IMR-90 (cell line): ENCODE results near the gene MT1X. TPM values are rescaled to one million over a fixed set of nuclear protein-coding genes. Genes with fewer than 3 reads are reported as not detected.

Experiments
- ATAC-seq: fragments of 200-7000 bp; cut with Tn5 transposase; 2 replicates; pipeline ENCODE4 v1.9.1; 2020; ENCODE audit warnings: low read depth, mild to moderate bottlenecking, moderate library complexity
- BruUV-seq: library from RNA; stranded (reverse); fragments of 400-500 nt; replicated peaks from 2 replicates; lab custom pipeline; 2021; lab: Mats Ljungman, UMichigan
- CTCF ChIA-PET: fragments of 300-600 bp; formaldehyde crosslinking; extraction: SDS; loops from one replicate; lab custom pipeline; 2021; ENCODE audit warnings: antibody characterized with exemption; lab: Yijun Ruan, JAX
- POLR2A ChIA-PET: fragments of 300-600 bp; sonication (Branson Sonifier 250); formaldehyde crosslinking; loops from one replicate; lab custom pipeline; 2022; ENCODE audit warnings: antibody characterized with exemption; ENCODE audit not compliant: unreplicated experiment; lab: Charles Lee
- DNase-seq: peaks from one replicate; pipeline ENCODE4 v3.0.0; 2013
- H2AFZ ChIP-seq: replicated peaks from 2 replicates; pipeline ENCODE3; 2013; ENCODE audit warnings: low read length, mild to moderate bottlenecking; ENCODE audit not compliant: poor library complexity
- H2AK5ac ChIP-seq: 2 replicates; pipeline ENCODE4 v1.6.1; 2013; ENCODE audit warnings: low read depth, low read length, inconsistent platforms
- H2AK9ac ChIP-seq: replicated peaks from 2 replicates; pipeline ENCODE3; 2013; ENCODE audit warnings: mild to moderate bottlenecking, low read depth, low read length, moderate library complexity; ENCODE audit not compliant: poor library complexity
- H2BK120ac ChIP-seq: 2 replicates; pipeline ENCODE4 v1.6.1; 2013; ENCODE audit warnings: low read depth, low read length, inconsistent platforms
- H2BK15ac ChIP-seq: 3 replicates; pipeline ENCODE4 v1.6.1; 2013; ENCODE audit warnings: low read depth, low read length, inconsistent platforms
- H2BK20ac ChIP-seq: 2 replicates; pipeline ENCODE4 v1.6.1; 2013; ENCODE audit warnings: low read depth, mild to moderate bottlenecking, inconsistent platforms, low read length, moderate library complexity
- H2BK5ac ChIP-seq: 2 replicates; pipeline ENCODE4 v1.6.1; 2013; ENCODE audit warnings: mild to moderate bottlenecking, low read depth, low read length, inconsistent platforms; ENCODE audit not compliant: poor library complexity, severe bottlenecking
- H3K14ac ChIP-seq: replicated peaks from 2 replicates; pipeline ENCODE4 v1.6.1; 2013; ENCODE audit warnings: low read depth, low read length, inconsistent platforms
- H3K18ac ChIP-seq: 2 replicates; pipeline ENCODE4 v1.6.1; 2013; ENCODE audit warnings: low read depth, low read length, control low read depth
- H3K23ac ChIP-seq: 2 replicates; pipeline ENCODE4 v1.6.1; 2013; ENCODE audit warnings: low read depth, low read length, inconsistent platforms
- H3K27ac ChIP-seq: 2 replicates; pipeline ENCODE4 v1.5.1; 2013; ENCODE audit warnings: mild to moderate bottlenecking, control low read depth, low read length; ENCODE audit not compliant: insufficient read depth
- H3K27me3 ChIP-seq: 2 replicates; pipeline ENCODE4 v1.6.1; 2013; ENCODE audit warnings: low read length; ENCODE audit not compliant: control insufficient read depth, insufficient read depth
- H3K36me3 ChIP-seq: 2 replicates; pipeline ENCODE4 v1.6.1; 2013; ENCODE audit warnings: low read length, mixed read lengths; ENCODE audit not compliant: control insufficient read depth, insufficient read depth
- H3K4ac ChIP-seq: 2 replicates; pipeline ENCODE4 v1.6.1; 2013; ENCODE audit warnings: low read depth, low read length, inconsistent platforms
- H3K4me1 ChIP-seq: 2 replicates; pipeline ENCODE4 v1.6.1; 2013; ENCODE audit warnings: low read length, mixed read lengths; ENCODE audit not compliant: control insufficient read depth, insufficient read depth
- H3K4me2 ChIP-seq: 2 replicates; pipeline ENCODE4 v1.6.1; 2013; ENCODE audit warnings: low read depth, mild to moderate bottlenecking, control low read depth, low read length, moderate library complexity
- H3K4me3 ChIP-seq: 2 replicates; pipeline ENCODE4 v1.5.1; 2013; ENCODE audit warnings: low read depth, mild to moderate bottlenecking, control low read depth, low read length, moderate library complexity; ENCODE audit not compliant: insufficient read depth
- H3K56ac ChIP-seq: 2 replicates; pipeline ENCODE4 v1.6.1; 2013; ENCODE audit warnings: low read length, inconsistent platforms; ENCODE audit not compliant: insufficient read depth; ENCODE audit errors: extremely low read depth
- H3K79me1 ChIP-seq, 2 experiments: 2 replicates each; pipeline ENCODE4 v1.6.1; 2013; ENCODE audit warnings: low read length in 2 of 2, inconsistent platforms in 1 of 2, low read depth in 1 of 2
- H3K9ac ChIP-seq: 2 replicates; pipeline ENCODE4 v1.6.1; 2013; ENCODE audit warnings: low read depth, low read length, control low read depth
- H3K9me1 ChIP-seq: 2 replicates; pipeline ENCODE4 v1.6.1; 2013; ENCODE audit warnings: low read length, inconsistent platforms; ENCODE audit not compliant: insufficient read depth
- H3K9me3 ChIP-seq: 2 replicates; pipeline ENCODE4 v1.6.1; 2013; ENCODE audit warnings: low read length; ENCODE audit not compliant: control insufficient read depth, insufficient read depth
- H4K20me1 ChIP-seq: 2 replicates; pipeline ENCODE4 v1.6.1; 2013; ENCODE audit warnings: low read length, inconsistent platforms; ENCODE audit not compliant: insufficient read depth
- H4K5ac ChIP-seq: 2 replicates; pipeline ENCODE4 v1.6.1; 2013; ENCODE audit warnings: mild to moderate bottlenecking, low read depth, low read length, control low read depth
- H4K8ac ChIP-seq, 2 experiments: 2 replicates each; pipeline ENCODE4 v1.6.1; 2013; ENCODE audit warnings: low read depth in 2 of 2, low read length in 2 of 2, control low read depth in 1 of 2, inconsistent platforms in 1 of 2
- H4K91ac ChIP-seq: 2 replicates; pipeline ENCODE4 v1.6.1; 2013; ENCODE audit warnings: low read depth, low read length, inconsistent platforms; ENCODE audit not compliant: insufficient read depth
- CEBPB ChIP-seq: IDR thresholded peaks from 2 replicates; pipeline ENCODE4 v1.6.1; 2012; ENCODE audit warnings: low read depth, low read length, improper control_type of control experiment
- CHD1 ChIP-seq: IDR thresholded peaks from 2 replicates; pipeline ENCODE4 v1.6.1; 2012; ENCODE audit warnings: low read depth, low read length, improper control_type of control experiment
- CTCF ChIP-seq: conservative IDR thresholded peaks from 2 replicates; pipeline ENCODE4 v1.5.1; 2012; ENCODE audit warnings: mild to moderate bottlenecking, low read depth, low read length, improper control_type of control experiment
- FOS ChIP-seq: fragments of 150-350 bp; IDR thresholded peaks from 2 replicates; pipeline ENCODE4 v1.6.1; 2016; ENCODE audit warnings: low read depth, low read length
- MAFK ChIP-seq: IDR thresholded peaks from 2 replicates; pipeline ENCODE4 v1.6.1; 2012; ENCODE audit warnings: low read depth, low read length, improper control_type of control experiment
- MAZ ChIP-seq: IDR thresholded peaks from 2 replicates; pipeline ENCODE4 v1.6.1; 2012; ENCODE audit warnings: low read depth, mild to moderate bottlenecking, low read length, improper control_type of control experiment, moderate library complexity, borderline replicate concordance
- MXI1 ChIP-seq: IDR thresholded peaks from 2 replicates; pipeline ENCODE4 v1.6.1; 2012; ENCODE audit warnings: low read depth, mild to moderate bottlenecking, low read length, moderate library complexity, borderline replicate concordance
- NFE2L2 ChIP-seq: fragments of 150-350 bp; IDR thresholded peaks from 2 replicates; pipeline ENCODE4 v1.6.1; 2016; ENCODE audit warnings: low read depth, mild to moderate bottlenecking, low read length
- POLR2A ChIP-seq: IDR thresholded peaks from 2 replicates; pipeline ENCODE4 v1.6.1; 2012; ENCODE audit warnings: mild to moderate bottlenecking, low read depth, low read length
- RAD21 ChIP-seq: IDR thresholded peaks from 2 replicates; pipeline ENCODE4 v1.6.1; 2012; ENCODE audit warnings: low read length, improper control_type of control experiment
- RCOR1 ChIP-seq: IDR thresholded peaks from 2 replicates; pipeline ENCODE4 v1.6.1; 2012; ENCODE audit warnings: mild to moderate bottlenecking, low read length, improper control_type of control experiment; ENCODE audit not compliant: insufficient replicate concordance
- RFX5 ChIP-seq: IDR thresholded peaks from 2 replicates; pipeline ENCODE4 v1.8.0; 2012; ENCODE audit warnings: low read depth, mild to moderate bottlenecking, low read length, moderate library complexity
- SMC3 ChIP-seq: fragments of 150-350 bp; IDR thresholded peaks from 2 replicates; pipeline ENCODE4 v1.6.1; 2016; ENCODE audit warnings: low read depth, mild to moderate bottlenecking, antibody characterized with exemption, low read length, moderate library complexity
- USF2 ChIP-seq: fragments of 150-350 bp; IDR thresholded peaks from 2 replicates; pipeline ENCODE4 v1.6.1; 2017; ENCODE audit warnings: mild to moderate bottlenecking, antibody characterized with exemption, low read length, low read depth
- WGBS, 2 experiments: methylation state at CpG; one replicate each; pipeline versions ENCODE4 v1.1.5 to v1.1.7; 2013; ENCODE audit warnings: missing lambda C conversion rate in 2 of 2; ENCODE audit not compliant: insufficient read length in 1 of 2; ENCODE audit errors: extremely low coverage in 2 of 2; 5-methylcytosine and 5-hydroxymethylcytosine counted together
- dilution Hi-C: fragments of 300-500 bp; cut with HindIII; formaldehyde crosslinking; loops from one replicate; pipeline ENCODE4 v1.14.3; 2018; ENCODE audit warnings: low sequenced_read_pairs; ENCODE audit not compliant: unreplicated experiment
- in situ Hi-C: fragments of 300-500 bp; cut with MboI; formaldehyde crosslinking; loops from 3 replicates; pipeline ENCODE4 v1.14.3; 2019; ENCODE audit warnings: low sequenced_read_pairs, inconsistent platforms, mixed read lengths
- intact Hi-C: fragments of 100-400 bp; cut with micrococcal nuclease; formaldehyde crosslinking; loops from 2 replicates; pipeline ENCODE4 v1.10.0; 2022
- polyA plus RNA-seq, 3 experiments: library from polyadenylated mRNA; depleted of rRNA; stranded (reverse); fragments of >200 nt; gene quantifications; 2 replicates each; pipeline ENCODE4 v1.2.3, GENCODE V29; 2012; ENCODE audit warnings: low replicate concordance in 1 of 3
- total RNA-seq: library from RNA; depleted of rRNA; stranded (reverse); fragments of >200 nt; gene quantifications from 2 replicates; pipeline ENCODE4 v1.2.3, GENCODE V29; 2012

Gene MT1X
- total and polyA plus RNA-seq, 2 of the 4 experiments (the other 2 are of a cell fraction), result 5.6 to 170 TPM

- no peak for DNase-seq
- H3K79me1 ChIP-seq, result no peaks in the 10 kb centered on the region
- in situ Hi-C loops (loop anchor here (25.0 kb wide), 1 partner anchor 771 kb away; no protein-coding TSS in a partner anchor), dilution Hi-C loops (no loop called here), intact Hi-C loops (no loop called here)
- no peak overlapping the region for H3K4me2 ChIP-seq
- no peak overlapping the region for H4K5ac ChIP-seq
- H3K56ac ChIP-seq, result no peak overlapping the region
- H3K23ac ChIP-seq, result no peak overlapping the region
- no peak overlapping the region for H3K9ac ChIP-seq
- H3K4me1 ChIP-seq, result no peaks in the 10 kb centered on the region
- no peak overlapping the region for H3K27ac ChIP-seq
- H3K4ac ChIP-seq, result no peak overlapping the region
- no peak overlapping the region for H4K8ac ChIP-seq
- H2BK15ac ChIP-seq, result no peak overlapping the region
- H2AFZ ChIP-seq, result no peak overlapping the region
- H3K14ac ChIP-seq, result no peak overlapping the region
- CTCF ChIA-PET, result interaction anchor here (0.5 to 1.5 kb wide), 4 partner anchors 8 to 336 kb away, joined by 3 to 5 read pairs (median 3); no protein-coding TSS in a partner anchor
- H3K27me3 ChIP-seq, result peaks cover 20% of the 10 kb centered on the region
- no peaks in the 10 kb centered on the region for H3K36me3 ChIP-seq
- H2BK20ac ChIP-seq, result no peak overlapping the region
- H3K9me1 ChIP-seq, result no peaks in the 10 kb centered on the region
- no peak overlapping the region for H4K91ac ChIP-seq
- H2BK5ac ChIP-seq, result no peak overlapping the region
- no peak overlapping the region for H2BK120ac ChIP-seq
- H3K9me3 ChIP-seq, result no peaks in the 10 kb centered on the region
- no peak for ATAC-seq
- H4K20me1 ChIP-seq, result no peaks in the 10 kb centered on the region
- no TSS peak for BruUV-seq
- no peak overlapping the region for H3K4me3 ChIP-seq
- H2AK9ac ChIP-seq, result no peak overlapping the region
- no peak overlapping the region for H3K18ac ChIP-seq
- WGBS, 2 experiments, result 58% methylated on average over 2 of the region's 13 CpGs; no CpG with 5 or more reads in 1 of the 2 experiments
- H2AK5ac ChIP-seq, result no peak overlapping the region
- POLR2A ChIA-PET, result no interaction called here
- TF ChIP-seq CEBPB (no peak), RAD21 (no peak), MAFK (no peak), MAZ (no peak), NFE2L2 (no peak), MXI1 (no peak), RCOR1 (no peak), SMC3 (no peak), CHD1 (no peak), USF2 (no peak), RFX5 (no peak), CTCF (no peak), POLR2A (no peak), FOS (no peak)
These were observed 26.5 kb downstream of the MT1X start for GRCh38 chr16:56708525-56709442.
